IPS-18c (cell line): ENCODE results near the gene MUSK.
"Not testable (repeated sequence)": the region's sequence is repeated elsewhere in the genome, so short reads cannot be mapped to it uniquely, and the experiment has no call there.

Experiments used
- H3K4me3 ChIP-seq: 2 replicates; pipeline ENCODE4 v1.7.0; 2013; ENCODE audit warnings: low read depth, mild to moderate bottlenecking, low read length, moderate library complexity; ENCODE audit not compliant: insufficient read depth
- H3K9me3 ChIP-seq: one replicate; pipeline ENCODE4 v1.6.1; 2013; ENCODE audit warnings: mild to moderate bottlenecking, low read length, moderate library complexity; ENCODE audit not compliant: control insufficient read depth, insufficient read depth

The MUSK gene

DNA sequence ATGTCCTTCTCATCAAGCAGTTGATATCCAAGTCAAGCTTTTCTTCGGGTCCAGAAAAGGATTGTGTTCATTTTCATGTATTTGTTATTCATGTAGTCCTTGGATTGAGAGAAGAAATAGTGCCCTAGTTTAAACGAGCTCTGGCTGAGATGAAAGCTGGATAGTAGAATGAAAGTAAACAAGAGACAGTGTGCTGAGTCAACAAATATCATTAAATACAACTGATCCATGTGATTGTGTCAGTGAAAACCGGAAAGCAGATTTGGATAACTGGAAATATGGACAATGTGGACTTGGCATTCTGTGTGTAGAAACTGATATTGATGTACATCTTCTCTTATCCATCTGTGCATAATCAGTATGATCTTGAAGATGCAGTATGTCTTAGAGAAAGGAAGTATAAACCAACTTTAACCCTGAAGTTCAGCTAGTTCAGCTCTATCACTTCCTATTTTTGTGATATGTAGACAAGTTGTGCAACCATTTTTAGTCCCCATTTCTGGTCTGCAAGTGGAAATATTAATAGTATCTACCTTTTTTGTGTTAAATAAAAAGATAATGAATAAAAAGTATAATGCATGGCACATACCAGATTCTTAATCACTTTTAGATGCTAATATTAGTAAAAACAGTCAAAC is 4.4 kb downstream of the MUSK start:
- Histone ChIP-seq H3K9me3 (no peaks in the 10 kb centered on the region), H3K4me3 (no peak overlapping the region)

- no peaks in the 10 kb centered on the region for H3K9me3 ChIP-seq
- no peak overlapping the region for H3K4me3 ChIP-seq
These were observed 18.9 kb downstream of the MUSK start for GRCh38 chr9:110687497-110687896.

GRCh38 chr9:110688329-110688728 is 19.7 kb downstream of the MUSK start:
- H3K9me3 ChIP-seq, result no peaks in the 10 kb centered on the region
- no peak overlapping the region for H3K4me3 ChIP-seq

DNA sequence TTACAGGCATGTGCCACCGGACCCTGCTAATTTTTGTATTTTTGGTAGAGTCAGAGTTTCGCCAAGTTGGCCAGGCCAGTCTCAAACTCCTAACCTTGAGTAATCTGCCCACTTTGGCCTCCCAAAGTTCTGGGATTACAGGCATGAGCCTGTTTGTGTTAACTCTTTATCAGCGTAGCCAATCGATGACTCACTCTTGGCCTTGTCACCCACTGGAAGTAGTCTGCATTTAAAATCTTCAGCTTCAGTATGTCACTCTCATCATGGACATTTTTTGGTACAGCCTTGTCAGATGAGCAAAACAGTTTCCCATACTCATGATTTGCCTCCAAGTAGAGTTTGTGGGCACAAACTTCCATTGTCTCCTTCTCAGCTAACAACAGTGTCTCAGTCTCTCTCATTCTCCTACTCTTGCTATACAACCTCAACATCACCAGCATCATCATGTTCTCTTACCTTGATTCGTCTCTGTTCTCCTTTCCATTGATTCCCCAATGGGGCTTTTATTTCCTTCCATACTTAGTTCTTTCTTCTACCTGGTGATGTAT is 22.5 kb downstream of the MUSK start:
- H3K9me3 ChIP-seq, result no peaks in the 10 kb centered on the region
- H3K4me3 ChIP-seq, result no peak overlapping the region

DNA sequence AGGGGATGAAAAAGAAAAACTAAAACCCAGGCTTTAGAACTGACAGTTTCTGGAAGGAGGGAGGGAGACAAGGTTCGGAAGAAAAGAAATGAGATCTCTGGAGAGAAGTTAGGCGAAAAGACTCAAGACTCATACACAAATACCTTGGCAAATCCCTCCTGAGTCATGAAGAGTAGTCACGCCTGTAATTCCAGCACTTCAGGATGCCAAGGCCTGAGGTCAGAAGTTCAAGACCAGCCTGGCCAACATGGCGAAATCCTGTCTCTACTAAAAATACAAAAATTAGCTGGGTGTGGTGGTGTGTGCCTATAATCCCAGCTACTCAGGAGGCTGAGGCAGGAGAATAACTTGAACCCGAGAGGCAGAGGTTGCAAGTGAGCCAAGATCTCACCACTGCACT is 27.3 kb downstream of the MUSK start:
- H3K9me3 ChIP-seq, result not testable (repeated sequence)

DNA sequence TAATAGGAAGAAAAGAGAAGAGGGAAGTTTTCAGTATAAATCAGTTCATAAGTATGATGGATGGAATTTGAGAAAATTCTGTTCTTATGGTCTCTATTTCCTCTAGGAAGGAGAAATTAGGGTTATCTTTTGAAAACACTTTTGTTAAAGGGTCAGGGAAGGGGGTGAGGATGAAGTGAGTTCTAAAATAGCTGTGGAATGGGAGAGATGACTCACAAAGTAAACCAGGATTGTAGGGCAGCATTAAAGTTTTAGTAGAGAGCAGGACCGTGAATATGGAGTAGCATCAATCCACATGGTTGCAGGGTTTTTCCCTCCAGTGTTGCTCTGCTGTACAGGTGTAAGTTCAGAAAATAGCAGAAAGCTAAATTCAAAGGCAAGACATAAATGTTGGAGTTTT is 32.4 kb downstream of the MUSK start:
- H3K9me3 ChIP-seq, result no peaks in the 10 kb centered on the region
- no peak overlapping the region for H3K4me3 ChIP-seq

More for the DNA sequence above, 27.3 kb downstream of the MUSK start:
- not testable (repeated sequence) for H3K4me3 ChIP-seq

- H3K4me3 ChIP-seq, result no peak overlapping the region
- H3K9me3 ChIP-seq, result no peaks in the 10 kb centered on the region
These were observed 35.1 kb downstream of the MUSK start for GRCh38 chr9:110703669-110704068.

DNA sequence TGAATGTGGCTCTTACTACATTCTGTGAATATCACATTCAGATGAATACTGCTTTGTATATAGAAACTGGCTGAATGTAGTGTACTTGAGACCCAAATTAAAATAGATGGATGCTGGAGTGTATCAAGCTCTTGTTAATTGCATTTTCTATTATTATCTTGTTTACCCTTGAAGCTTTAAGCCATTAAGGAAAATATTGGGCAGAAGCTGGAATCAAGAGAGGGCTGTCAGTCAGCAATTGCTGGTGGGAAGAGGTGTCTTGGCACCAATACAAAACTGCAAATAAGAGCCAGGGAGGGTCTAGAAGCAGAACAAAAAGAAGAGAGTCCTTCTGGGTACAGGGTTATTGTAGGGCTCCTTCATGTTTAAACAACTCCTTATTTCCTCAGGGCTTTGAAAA is 38.8 kb downstream of the MUSK start:
- no peaks in the 10 kb centered on the region for H3K9me3 ChIP-seq
- H3K4me3 ChIP-seq, result no peak overlapping the region

GRCh38 chr9:110710420-110710819 is 41.8 kb downstream of the MUSK start:
- Histone ChIP-seq H3K4me3 (no peak overlapping the region), H3K9me3 (no peaks in the 10 kb centered on the region)

GRCh38 chr9:110712955-110713354 is 44.4 kb downstream of the MUSK start:
- Histone ChIP-seq H3K4me3 (no peak overlapping the region), H3K9me3 (no peaks in the 10 kb centered on the region)

DNA sequence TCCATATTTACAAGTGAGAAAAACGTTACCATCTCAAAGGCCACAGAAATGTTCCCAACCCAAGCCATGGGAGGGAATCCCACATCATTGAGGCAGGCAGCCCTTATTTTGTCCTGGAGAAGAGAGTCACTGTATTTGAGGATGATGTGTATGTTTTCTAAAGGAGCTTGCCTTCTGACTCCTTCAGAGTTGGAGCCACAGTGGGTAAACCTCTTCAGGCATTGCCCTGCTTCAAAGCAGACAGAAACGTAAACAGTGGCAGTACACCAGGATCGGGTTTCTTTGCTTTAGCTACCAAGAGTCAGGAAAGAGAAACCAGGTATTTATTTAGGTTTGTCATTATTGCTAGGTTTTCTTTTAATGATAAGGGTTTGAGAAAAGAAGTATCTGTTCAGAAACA is 45.7 kb downstream of the MUSK start:
- Histone ChIP-seq H3K4me3 (no peak overlapping the region), H3K9me3 (no peaks in the 10 kb centered on the region)

DNA sequence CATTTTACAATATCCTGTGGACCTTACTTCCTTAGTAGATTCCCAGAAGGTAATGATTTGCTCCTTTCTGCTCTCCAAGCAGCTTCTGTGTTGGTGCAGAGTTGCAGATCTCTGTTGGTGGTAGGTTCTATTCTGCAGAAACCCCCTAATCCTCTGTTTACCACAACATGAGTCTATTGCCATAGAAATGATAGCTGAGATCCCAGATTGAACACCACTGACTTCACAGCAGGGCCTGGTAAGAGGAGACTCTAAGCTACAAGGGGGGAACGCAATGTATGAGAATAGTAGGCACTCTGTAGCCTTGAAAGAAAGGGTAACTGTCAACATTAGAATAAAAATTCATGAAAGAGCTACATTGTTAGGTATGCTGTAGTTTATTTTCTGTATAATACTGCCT is 59.5 kb downstream of the MUSK start:
- H3K9me3 ChIP-seq, result no peaks in the 10 kb centered on the region

GRCh38 chr9:110729641-110730040 is 61.0 kb downstream of the MUSK start:
- Histone ChIP-seq H3K4me3 (no peak overlapping the region), H3K9me3 (no peaks in the 10 kb centered on the region)

More for the DNA sequence above, 59.5 kb downstream of the MUSK start:
- H3K4me3 ChIP-seq, result no peak overlapping the region

GRCh38 chr9:110731437-110732028 is 62.9 kb downstream of the MUSK start:
- H3K9me3 ChIP-seq, result no peaks in the 10 kb centered on the region
- H3K4me3 ChIP-seq, result no peak overlapping the region

- H3K4me3 ChIP-seq, result no peak overlapping the region
- no peaks in the 10 kb centered on the region for H3K9me3 ChIP-seq
These were observed 70.4 kb downstream of the MUSK start for GRCh38 chr9:110738982-110739381.

DNA sequence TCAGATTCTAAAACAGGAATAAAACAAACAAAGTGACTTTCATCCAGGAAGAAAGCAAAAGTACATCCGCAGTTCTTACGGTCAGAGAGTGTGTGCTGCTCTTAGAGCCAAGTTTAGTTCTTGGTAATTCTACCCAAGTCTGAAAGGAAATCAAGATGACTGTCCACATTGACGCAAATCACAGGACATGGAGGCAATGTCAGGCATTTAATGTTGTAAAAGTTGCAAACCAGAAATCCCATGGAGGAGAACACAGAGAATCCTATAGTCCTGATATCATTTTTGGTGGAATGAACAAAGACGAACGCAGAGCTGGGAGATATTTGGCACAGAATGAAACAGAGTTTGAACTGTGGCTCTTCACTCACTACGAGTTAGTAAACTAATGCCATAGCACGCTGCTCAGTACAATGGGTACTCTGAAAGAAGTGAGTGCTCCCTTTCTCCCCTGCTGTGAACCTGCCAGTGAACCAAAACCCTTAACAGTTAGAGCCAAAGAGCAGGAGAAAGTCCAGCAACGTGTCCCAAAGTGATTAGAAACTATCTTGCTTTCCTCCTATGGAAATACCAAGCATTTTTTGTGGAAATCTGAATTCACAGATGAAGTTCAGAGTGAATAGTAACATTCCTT is 74.3 kb downstream of the MUSK start:
- Histone ChIP-seq H3K9me3 (no peaks in the 10 kb centered on the region), H3K4me3 (no peak overlapping the region)

DNA sequence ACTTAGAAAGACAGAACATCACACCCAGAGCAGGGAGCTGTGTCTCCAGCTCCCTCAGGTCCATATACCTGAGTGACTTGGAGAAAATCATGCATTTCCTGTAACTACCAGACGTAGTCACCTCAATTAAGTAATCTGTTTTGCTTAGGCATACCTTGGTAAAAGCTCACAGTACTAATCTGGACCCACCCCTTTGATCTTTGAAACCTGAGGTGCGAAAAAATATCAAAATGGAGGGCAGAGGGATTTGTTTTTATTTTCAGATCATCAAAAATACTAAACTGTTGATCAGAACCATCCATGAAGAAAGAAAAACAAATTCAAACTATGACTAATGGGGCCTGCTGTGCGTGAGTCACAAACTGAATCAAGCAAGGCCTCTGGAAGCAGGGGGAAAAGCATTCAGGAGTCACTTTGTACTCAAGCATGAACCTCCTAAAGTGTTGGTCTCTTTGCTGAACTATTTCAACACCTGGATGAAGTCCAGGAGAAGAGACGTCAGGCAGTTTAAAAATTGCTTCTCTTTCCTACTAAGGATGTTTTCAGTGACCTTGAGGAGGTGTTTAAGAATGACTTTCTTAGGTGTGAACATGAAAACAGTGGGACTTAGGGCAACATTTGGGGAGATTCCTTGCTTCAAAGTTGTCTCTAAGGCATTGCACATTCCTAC is 76.3 kb downstream of the MUSK start:
- Histone ChIP-seq H3K4me3 (no peak overlapping the region), H3K9me3 (no peaks in the 10 kb centered on the region)

- no peaks in the 10 kb centered on the region for H3K9me3 ChIP-seq
- no peak overlapping the region for H3K4me3 ChIP-seq
These were observed 77.1 kb downstream of the MUSK start for GRCh38 chr9:110745676-110746075.
